Psoas muscle (tissue), 8 donors: ENCODE measurements around the gene P2RY14. TPM values are rescaled to one million over a fixed set of nuclear protein-coding genes. Genes with fewer than 3 reads are reported as not detected.
A peak's percentile ranks its signal among the peaks of the same experiment; 100 is the strongest.

ENCODE experiments used
- ATAC-seq, 4 donors: fragments of 200-7000 bp; cut with Tn5 transposase; one replicate each; pipeline ENCODE4 v1.9.1; 2020; ENCODE audit warnings: moderate library complexity in 3 of 4, mild to moderate bottlenecking in 2 of 4
- DNase-seq, 2 donors: peaks; one replicate each; pipeline ENCODE4 v3.0.0-alpha.2; 2020
- H3K27ac ChIP-seq: fragments of 200-600 bp; one replicate; pipeline ENCODE4 v1.8.0; 2022
- H3K27me3 ChIP-seq, 3 donors: fragments of 200-600 bp in 1 of 3; one replicate each; pipeline versions ENCODE4 v1.6.1 to v1.8.0; 2013 to 2022; ENCODE audit warnings: low read length in 2 of 3, mild to moderate bottlenecking in 2 of 3, moderate library complexity in 1 of 3; ENCODE audit not compliant: insufficient read depth in 3 of 3
- H3K36me3 ChIP-seq, 2 donors: fragments of 200-600 bp in 1 of 2; one replicate each; pipeline versions ENCODE4 v1.6.1 to v1.8.0; 2013 to 2022; ENCODE audit warnings: low read depth in 1 of 2, mild to moderate bottlenecking in 1 of 2, moderate library complexity in 1 of 2; ENCODE audit not compliant: insufficient read depth in 1 of 2
- H3K4me1 ChIP-seq: fragments of 200-600 bp; one replicate; pipeline ENCODE4 v1.8.0; 2022
- H3K4me3 ChIP-seq: fragments of 200-600 bp; one replicate; pipeline ENCODE4 v1.8.0; 2022; ENCODE audit warnings: mild to moderate bottlenecking
- H3K9me3 ChIP-seq: fragments of 200-600 bp; one replicate; pipeline ENCODE4 v1.8.0; 2022
- WGBS, 3 donors: extraction: QIAGEN DNeasy Blood & Tissue Kit; methylation state at CpG; one replicate each; pipeline versions ENCODE4 v1.1.6 to v1.1.7; 2013; 5-methylcytosine and 5-hydroxymethylcytosine counted together
- intact Hi-C, 2 donors: fragments of 100-400 bp; cut with DNase I; formaldehyde crosslinking; loops; one replicate each; pipeline versions ENCODE4 v1.11.0 to v1.14.2; 2022
- polyA plus RNA-seq, 3 donors: library from polyadenylated mRNA; stranded (reverse); fragments of 200-250 nt; gene quantifications; one replicate each; pipeline ENCODE4 v1.2.3, GENCODE V29; 2013
- total RNA-seq, 4 donors: library from RNA; stranded (reverse); fragmentation: NEBNext Ultra II Directional in 2 of 4; extraction: Animal tissue kit (Norgen Biotek cat#: 25700) in 2 of 4; gene quantifications; one replicate each; pipeline versions ENCODE4 v1.2.1 to v1.2.4, GENCODE V29; 2021 to 2023
- TF ChIP-seq, protein P1 (sequence below): fragments of 200-600 bp; IDR thresholded peaks from one replicate; pipeline ENCODE4 v1.8.0; 2022; ENCODE audit warnings: antibody characterized with exemption
- donor health status: healthy with polysubstance abuse.
- donor health status: DM: no; HTN: no; CAD: no; lungs with moderate emphysema.
- donor health status: Bipolar disorder and iron deficiency.
- donor health status: healthy.
- donor health status: DM: yes; HTN: yes; CAD: no.
- donor health status: DM: no; HTN: no; CAD: no.
- donor health status: DM: no; HTN: no; CAD: no.
- donor health status: DM: yes; HTN: yes; CAD: no.

Gene P2RY14
- total and polyA plus RNA-seq, 7 donors, result 0.55 to 1.9 (median 1.2) TPM

DNA sequence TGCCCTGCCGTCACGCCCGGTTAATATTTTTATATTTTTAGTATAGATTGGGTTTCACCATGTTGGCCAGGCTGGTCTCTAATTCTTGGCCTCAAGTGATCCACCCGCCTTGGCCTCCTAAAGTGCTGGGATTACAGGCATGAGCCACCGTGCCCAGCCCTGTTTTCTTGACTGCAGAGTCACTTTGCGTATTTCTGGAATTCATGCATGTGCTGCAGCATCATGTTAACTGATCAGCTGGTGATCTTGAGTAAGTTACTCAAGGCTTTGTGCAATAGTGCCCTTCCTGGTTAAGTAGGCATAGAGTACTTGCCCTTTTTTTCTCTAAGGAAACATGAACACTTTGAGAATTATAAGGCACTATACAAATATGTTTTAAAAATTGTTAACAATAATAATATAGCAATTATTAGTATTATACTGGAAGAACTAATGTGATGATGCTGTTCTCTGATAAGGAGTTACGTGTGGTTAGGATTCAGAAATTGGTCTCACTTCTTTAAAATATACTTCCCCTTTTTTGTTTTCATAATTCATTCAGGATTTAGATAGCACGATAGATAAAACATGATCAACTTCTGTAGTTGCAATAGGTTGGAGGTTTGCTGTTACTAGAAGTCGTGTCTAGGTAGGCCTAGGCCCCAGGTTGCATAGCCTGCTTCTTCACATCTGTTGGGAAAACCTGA is 108.9 kb downstream of the P2RY14 start:
- H3K4me3 ChIP-seq, result no peak overlapping the region
- H3K36me3 ChIP-seq, result no peaks in the 10 kb centered on the region
- H3K9me3 ChIP-seq, result no peaks in the 10 kb centered on the region
- peaks cover 22% of the 10 kb centered on the region for H3K4me1 ChIP-seq
- TF ChIP-seq, protein P1, sequence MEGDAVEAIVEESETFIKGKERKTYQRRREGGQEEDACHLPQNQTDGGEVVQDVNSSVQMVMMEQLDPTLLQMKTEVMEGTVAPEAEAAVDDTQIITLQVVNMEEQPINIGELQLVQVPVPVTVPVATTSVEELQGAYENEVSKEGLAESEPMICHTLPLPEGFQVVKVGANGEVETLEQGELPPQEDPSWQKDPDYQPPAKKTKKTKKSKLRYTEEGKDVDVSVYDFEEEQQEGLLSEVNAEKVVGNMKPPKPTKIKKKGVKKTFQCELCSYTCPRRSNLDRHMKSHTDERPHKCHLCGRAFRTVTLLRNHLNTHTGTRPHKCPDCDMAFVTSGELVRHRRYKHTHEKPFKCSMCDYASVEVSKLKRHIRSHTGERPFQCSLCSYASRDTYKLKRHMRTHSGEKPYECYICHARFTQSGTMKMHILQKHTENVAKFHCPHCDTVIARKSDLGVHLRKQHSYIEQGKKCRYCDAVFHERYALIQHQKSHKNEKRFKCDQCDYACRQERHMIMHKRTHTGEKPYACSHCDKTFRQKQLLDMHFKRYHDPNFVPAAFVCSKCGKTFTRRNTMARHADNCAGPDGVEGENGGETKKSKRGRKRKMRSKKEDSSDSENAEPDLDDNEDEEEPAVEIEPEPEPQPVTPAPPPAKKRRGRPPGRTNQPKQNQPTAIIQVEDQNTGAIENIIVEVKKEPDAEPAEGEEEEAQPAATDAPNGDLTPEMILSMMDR, result no peak
- WGBS, 3 donors, result 43 to 60% (median 43%) methylated on average over 9 of the region's 9 CpGs
- intact Hi-C loops, result loop anchor here (2.0 to 5.0 kb wide), 3 partner anchors 57 to 113 kb away; no protein-coding TSS in a partner anchor
- no peaks in the 10 kb centered on the region for H3K27me3 ChIP-seq
- peak overlapping the region; percentile 84 for H3K27ac ChIP-seq
- DNase-seq (peak; percentile 45 to 79), ATAC-seq (peak; percentile 85 to 92 (median 87))

GRCh38 chr3:151168269-151169094 is 109.9 kb downstream of the P2RY14 start:
- peak; percentile 79 to 91 for DNase-seq
- peak overlapping the region; percentile 84 for H3K27ac ChIP-seq

GRCh38 chr3:151166161-151166560 is 112.2 kb downstream of the P2RY14 start:
- Histone ChIP-seq H3K27me3 (no peaks in the 10 kb centered on the region), H3K4me1 (peaks cover 22% of the 10 kb centered on the region), H3K36me3 (no peaks in the 10 kb centered on the region), H3K4me3 (no peak overlapping the region), H3K9me3 (no peaks in the 10 kb centered on the region), H3K27ac (no peak overlapping the region)
- 84 to 92% (median 90%) methylated on average over 3 of the region's 3 CpGs for WGBS, 3 donors
- TF ChIP-seq, protein P1, result no peak
- ATAC-seq, result no peak
- DNase-seq, result no peak
- intact Hi-C loops, result loop anchor here in 1 of 2 donors (5.0 kb wide), 1 partner anchor 61 kb away; no protein-coding TSS in a partner anchor

More at GRCh38 chr3:151168269-151169094, 109.9 kb downstream of the P2RY14 start:
- H3K9me3 ChIP-seq, result no peaks in the 10 kb centered on the region
- WGBS, 3 donors, result 21 to 30% (median 24%) methylated on average over 7 of the region's 7 CpGs
- peak; percentile 85 to 89 (median 87) for ATAC-seq
- TF ChIP-seq, protein P1, result peak; percentile 87
- no peaks in the 10 kb centered on the region for H3K36me3 ChIP-seq
- H3K4me1 ChIP-seq, result peaks cover 22% of the 10 kb centered on the region
- no peaks in the 10 kb centered on the region for H3K27me3 ChIP-seq
- intact Hi-C loops, result loop anchor here (1.0 to 5.0 kb wide), 4 partner anchors 58 to 115 kb away; no protein-coding TSS in a partner anchor
- H3K4me3 ChIP-seq, result no peak overlapping the region

GRCh38 chr3:151165226-151165625 is 113.1 kb downstream of the P2RY14 start:
- DNase-seq, result no peak
- Histone ChIP-seq H3K27me3 (no peaks in the 10 kb centered on the region), H3K36me3 (no peaks in the 10 kb centered on the region), H3K27ac (no peak overlapping the region), H3K9me3 (no peaks in the 10 kb centered on the region), H3K4me1 (peaks cover 13% of the 10 kb centered on the region), H3K4me3 (no peak overlapping the region)
- intact Hi-C loops, result loop anchor here in 1 of 2 donors (5.0 kb wide), 1 partner anchor 62 kb away; no protein-coding TSS in a partner anchor
- TF ChIP-seq, protein P1, result no peak
- WGBS, 3 donors, result 82 to 85% (median 83%) methylated on average over 7 of the region's 7 CpGs
- no peak for ATAC-seq

Other genes starting within 250 kb of the P2RY14 start
- 1 to 10 TPM in 2 of 4 donors, under 1 TPM in 2; 0.17 to 2.6 (median 1.1) TPM for gene MED12L, start 192.9 kb downstream of the P2RY14 start, total RNA-seq
- under 1 TPM; 0.01 to 0.03 (median 0.01) TPM for gene MED12L, start 192.9 kb downstream of the P2RY14 start, polyA plus RNA-seq
- under 1 TPM in 2 of 4 donors, not detected in 2; 0.13 to 0.27 TPM for gene GPR171, start 75.3 kb downstream of the P2RY14 start, total RNA-seq
- under 1 TPM in 2 of 3 donors, not detected in 1; 0.05 to 0.10 TPM for gene GPR171, start 75.3 kb downstream of the P2RY14 start, polyA plus RNA-seq
- not detected for gene GPR87, start 38.3 kb upstream of the P2RY14 start, total RNA-seq
- gene GPR87, start 38.3 kb upstream of the P2RY14 start, polyA plus RNA-seq, result not detected
- under 1 TPM; 0.28 to 0.88 (median 0.67) TPM for gene P2RY13, start 51.0 kb upstream of the P2RY14 start, total RNA-seq
- gene P2RY13, start 51.0 kb upstream of the P2RY14 start, polyA plus RNA-seq, result under 1 TPM; 0.03 to 0.12 (median 0.07) TPM
- 1 to 10 TPM in 1 of 4 donors, under 1 TPM in 3; 0.25 to 1.1 (median 0.56) TPM for gene P2RY12, start 106.2 kb upstream of the P2RY14 start, total RNA-seq
- gene P2RY12, start 106.2 kb upstream of the P2RY14 start, polyA plus RNA-seq, result under 1 TPM in 2 of 3 donors, not detected in 1; 0.13 to 0.14 TPM
- gene IGSF10, start 182.5 kb upstream of the P2RY14 start, total RNA-seq, result 1 to 10 TPM in 1 of 4 donors, under 1 TPM in 3; 0.06 to 1.3 (median 0.37) TPM
- under 1 TPM in 2 of 3 donors, not detected in 1; 0.04 to 0.23 TPM for gene IGSF10, start 182.5 kb upstream of the P2RY14 start, polyA plus RNA-seq